Spleen (tissue), 11 donors: ENCODE results near the gene MYO1D. TPM values are rescaled to one million over a fixed set of nuclear protein-coding genes. Genes with fewer than 3 reads are reported as not detected.

Source experiments
- DNase-seq: peaks from one replicate; pipeline ENCODE4 v3.0.0-alpha.2; 2020
- H3K27ac ChIP-seq, 8 donors: fragments of 200-600 bp; sonication (generic) in 7 of 8; 1 replicate in 4 of 8; 2 replicates in 4 of 8; pipeline versions ENCODE4 v1.5.0 to v1.8.0; 2016 to 2021; ENCODE audit warnings: inconsistent platforms in 4 of 8, mild to moderate bottlenecking in 4 of 8, moderate library complexity in 1 of 8
- H3K27me3 ChIP-seq, 7 donors: fragments of 200-600 bp; sonication (generic) in 6 of 7; replicated peaks in 1 of 7; 1 replicate in 4 of 7; 2 replicates in 3 of 7; pipeline versions ENCODE4 v1.5.0 to v1.8.0; 2016 to 2021; ENCODE audit warnings: inconsistent platforms in 3 of 7, mild to moderate bottlenecking in 1 of 7
- H3K36me3 ChIP-seq, 6 donors: fragments of 200-600 bp; sonication (generic) in 5 of 6; 1 replicate in 4 of 6; 2 replicates in 2 of 6; pipeline versions ENCODE4 v1.5.0 to v1.8.0; 2016 to 2021; ENCODE audit warnings: inconsistent platforms in 2 of 6
- H3K4me1 ChIP-seq, 6 donors: fragments of 200-600 bp; sonication (generic) in 5 of 6; 1 replicate in 3 of 6; 2 replicates in 3 of 6; pipeline versions ENCODE4 v1.5.0 to v1.8.0; 2016 to 2021; ENCODE audit warnings: inconsistent platforms in 3 of 6
- H3K4me3 ChIP-seq, 8 donors: fragments of 200-600 bp; sonication (generic) in 7 of 8; 1 replicate in 4 of 8; 2 replicates in 4 of 8; pipeline versions ENCODE4 v1.5.0 to v1.8.0; 2016 to 2021; ENCODE audit warnings: inconsistent platforms in 4 of 8, mild to moderate bottlenecking in 4 of 8, moderate library complexity in 2 of 8
- H3K9me3 ChIP-seq, 8 donors: fragments of 200-600 bp; sonication (generic) in 7 of 8; 1 replicate in 4 of 8; 2 replicates in 4 of 8; pipeline versions ENCODE4 v1.5.0 to v1.8.0; 2016 to 2021; ENCODE audit warnings: inconsistent platforms in 4 of 8
- POLR2A ChIP-seq, 3 donors: fragments of 450-650 bp; IDR thresholded peaks; one replicate each; pipeline ENCODE4 v1.5.1; 2017; ENCODE audit warnings: antibody characterized with exemption in 3 of 3, mild to moderate bottlenecking in 1 of 3
- POLR2AphosphoS5 ChIP-seq, 3 donors: sonication (generic); formaldehyde crosslinking; IDR thresholded peaks; one replicate each; pipeline ENCODE4 v1.5.1; 2017; ENCODE audit warnings: antibody characterized with exemption in 3 of 3
- whole genome bisulfite sequencing, 5 donors: extraction: QIAGEN DNeasy Blood & Tissue Kit in 3 of 5; methylation state at CpG; one replicate each; pipeline versions ENCODE4 v1.1.5 to v1.1.7; 2013 to 2018; 5-methylcytosine and 5-hydroxymethylcytosine counted together
- intact Hi-C: fragments of 100-400 bp; cut with DNase I; formaldehyde crosslinking; loops from one replicate; pipeline ENCODE4 v1.15.0; 2023; ENCODE audit warnings: low total_unique reads
- polyA plus RNA-seq, 3 donors: library from polyadenylated mRNA; stranded (reverse); fragments of 200-250 nt; gene quantifications; one replicate each; pipeline ENCODE4 v1.2.1, GENCODE V29; 2013
- total RNA-seq, 7 donors: library from RNA; depleted of rRNA in 3 of 7; stranded (reverse); fragments of >200 nt in 3 of 7; fragmentation: NEBNext Ultra II Directional in 4 of 7; extraction: Animal tissue kit (Norgen Biotek cat#: 25700) in 4 of 7; gene quantifications; one replicate each; pipeline versions ENCODE4 v1.1.0 to v1.2.1, GENCODE V29; 2016 to 2021
- TF ChIP-seq, protein P1 (sequence below), 11 experiments: fragments of 200-600 bp in 7 of 11; fragments of 450-650 bp in 4 of 11; sonication (generic) in 4 of 11; IDR thresholded peaks in 8 of 11; conservative IDR thresholded peaks in 3 of 11; 1 replicate in 7 of 11; 2 replicates in 4 of 11; pipeline versions ENCODE4 v1.4.0 to v1.8.0; 2016 to 2021; ENCODE audit warnings: antibody characterized with exemption in 11 of 11, inconsistent platforms in 4 of 11, mild to moderate bottlenecking in 1 of 11
- donor health status: healthy with polysubstance abuse.
- donor health status: DM: no; HTN: no; CAD: no; lungs with moderate emphysema.
- donor health status: DM: no; HTN: no; CAD: no.
- donor health status: Bipolar disorder and iron deficiency.
- donor health status: healthy.
- donor health status: DM: no; HTN: no; CAD: no.
- donor health status: DM: yes; HTN: yes; CAD: no.

The MYO1D gene
- total and polyA plus RNA-seq, 10 donors, result 2.3 to 36.4 (median 23.4) TPM

DNA sequence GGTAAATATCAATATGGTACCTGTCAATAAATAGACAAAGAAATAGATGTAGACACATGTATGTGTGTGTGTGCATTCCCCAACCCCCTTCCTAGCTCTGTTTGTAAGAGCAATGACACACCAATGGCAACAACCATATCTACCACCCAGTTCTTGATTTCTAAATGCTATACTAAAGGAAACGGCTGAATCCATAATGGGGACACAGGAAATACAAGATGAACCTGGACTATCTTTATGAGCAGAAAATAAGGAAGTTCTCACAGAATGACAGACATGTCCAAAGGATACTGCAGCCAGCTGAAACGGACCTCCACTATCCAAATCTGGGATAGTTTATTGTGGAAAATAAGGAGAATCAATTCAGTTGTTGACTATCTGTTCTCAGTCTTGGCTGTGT, 75.3 kb downstream of the MYO1D start:
- WGBS, 5 donors, result 52 to 90% (median 55%) methylated on average over 2 of the region's 2 CpGs
- no peak for DNase-seq
- H3K27ac ChIP-seq, result no peak overlapping the region
- H3K4me1 ChIP-seq, result no peaks in the 10 kb centered on the region
- H3K4me3 ChIP-seq, result no peak overlapping the region
- intact Hi-C loops, result no loop called here
- H3K9me3 ChIP-seq, result no peaks in the 10 kb centered on the region
- no peaks in the 10 kb centered on the region for H3K27me3 ChIP-seq
- no peaks in the 10 kb centered on the region for H3K36me3 ChIP-seq
- TF ChIP-seq POLR2AphosphoS5 (IDR thresholded peaks at IDR 0.05), result no peak
- TF ChIP-seq, protein P1, sequence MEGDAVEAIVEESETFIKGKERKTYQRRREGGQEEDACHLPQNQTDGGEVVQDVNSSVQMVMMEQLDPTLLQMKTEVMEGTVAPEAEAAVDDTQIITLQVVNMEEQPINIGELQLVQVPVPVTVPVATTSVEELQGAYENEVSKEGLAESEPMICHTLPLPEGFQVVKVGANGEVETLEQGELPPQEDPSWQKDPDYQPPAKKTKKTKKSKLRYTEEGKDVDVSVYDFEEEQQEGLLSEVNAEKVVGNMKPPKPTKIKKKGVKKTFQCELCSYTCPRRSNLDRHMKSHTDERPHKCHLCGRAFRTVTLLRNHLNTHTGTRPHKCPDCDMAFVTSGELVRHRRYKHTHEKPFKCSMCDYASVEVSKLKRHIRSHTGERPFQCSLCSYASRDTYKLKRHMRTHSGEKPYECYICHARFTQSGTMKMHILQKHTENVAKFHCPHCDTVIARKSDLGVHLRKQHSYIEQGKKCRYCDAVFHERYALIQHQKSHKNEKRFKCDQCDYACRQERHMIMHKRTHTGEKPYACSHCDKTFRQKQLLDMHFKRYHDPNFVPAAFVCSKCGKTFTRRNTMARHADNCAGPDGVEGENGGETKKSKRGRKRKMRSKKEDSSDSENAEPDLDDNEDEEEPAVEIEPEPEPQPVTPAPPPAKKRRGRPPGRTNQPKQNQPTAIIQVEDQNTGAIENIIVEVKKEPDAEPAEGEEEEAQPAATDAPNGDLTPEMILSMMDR (IDR thresholded peaks at IDR 0.05 in 8 of 11, conservative IDR thresholded peaks at IDR 0.05 in 3 of 11), result no peak
- no peak for TF ChIP-seq POLR2A (IDR thresholded peaks at IDR 0.05)

DNA sequence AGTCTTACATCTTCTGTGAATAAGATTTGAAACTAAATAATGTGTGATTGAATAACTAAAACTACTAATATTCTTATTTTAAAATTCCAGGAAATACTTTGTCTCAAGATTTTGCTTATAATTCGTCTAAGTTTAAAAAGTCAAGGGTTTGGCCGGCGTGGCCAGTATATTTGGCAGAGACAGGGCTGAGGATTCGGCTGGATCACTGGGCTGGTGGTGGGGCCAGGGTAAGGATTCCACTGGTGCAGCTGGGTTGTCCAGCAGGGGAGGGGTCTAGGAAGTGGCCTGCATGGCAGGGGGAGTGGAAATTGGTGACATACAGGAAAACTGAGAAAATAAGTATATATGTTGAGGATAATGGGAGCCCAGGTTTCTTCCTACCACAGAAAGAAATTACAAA, 75.7 kb downstream of the MYO1D start:
- DNase-seq, result no peak
- intact Hi-C loops, result no loop called here
- 75 to 88% (median 80%) methylated on average over 4 of the region's 4 CpGs for WGBS, 5 donors

DNA sequence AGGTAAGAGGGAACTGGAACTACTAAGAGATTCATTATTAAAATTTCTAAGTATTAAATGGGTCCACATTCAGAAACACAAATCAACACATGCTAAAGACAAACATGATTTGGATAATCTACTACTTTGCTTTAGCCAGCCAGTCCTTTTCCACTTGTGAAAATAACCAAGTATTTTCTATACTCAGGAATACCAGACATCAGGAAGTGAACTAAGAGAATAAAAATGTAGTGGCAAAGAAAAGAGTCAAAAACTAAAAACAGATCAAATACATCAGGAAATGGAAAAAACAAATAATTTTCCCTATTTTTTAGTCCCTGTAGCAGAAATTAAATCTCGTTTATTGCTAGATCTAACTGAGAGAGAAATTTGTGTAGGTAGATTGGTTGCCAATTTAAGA, 78.0 kb downstream of the MYO1D start:
- intact Hi-C loops, result no loop called here
- H3K36me3 ChIP-seq, result no peaks in the 10 kb centered on the region
- no peak overlapping the region for H3K27ac ChIP-seq
- H3K9me3 ChIP-seq, result no peaks in the 10 kb centered on the region
- H3K27me3 ChIP-seq, result no peaks in the 10 kb centered on the region
- no peak for DNase-seq
- TF ChIP-seq POLR2AphosphoS5 (IDR thresholded peaks at IDR 0.05), result no peak
- no peak for TF ChIP-seq POLR2A (IDR thresholded peaks at IDR 0.05)
- TF ChIP-seq, protein P1 (IDR thresholded peaks at IDR 0.05 in 8 of 11, conservative IDR thresholded peaks at IDR 0.05 in 3 of 11), result no peak
- no peaks in the 10 kb centered on the region for H3K4me1 ChIP-seq
- 65 to 87% (median 76%) methylated on average over 1 of the region's 1 CpG for WGBS, 5 donors
- H3K4me3 ChIP-seq, result no peak overlapping the region

More for the DNA sequence above, 75.7 kb downstream of the MYO1D start:
- TF ChIP-seq POLR2A (IDR thresholded peaks at IDR 0.05) (no peak), POLR2AphosphoS5 (IDR thresholded peaks at IDR 0.05) (no peak)
- TF ChIP-seq, protein P1 (IDR thresholded peaks at IDR 0.05 in 8 of 11, conservative IDR thresholded peaks at IDR 0.05 in 3 of 11), result no peak
- Histone ChIP-seq H3K4me1 (no peaks in the 10 kb centered on the region), H3K4me3 (no peak overlapping the region), H3K27ac (no peak overlapping the region), H3K27me3 (no peaks in the 10 kb centered on the region), H3K9me3 (no peaks in the 10 kb centered on the region), H3K36me3 (no peaks in the 10 kb centered on the region)

DNA sequence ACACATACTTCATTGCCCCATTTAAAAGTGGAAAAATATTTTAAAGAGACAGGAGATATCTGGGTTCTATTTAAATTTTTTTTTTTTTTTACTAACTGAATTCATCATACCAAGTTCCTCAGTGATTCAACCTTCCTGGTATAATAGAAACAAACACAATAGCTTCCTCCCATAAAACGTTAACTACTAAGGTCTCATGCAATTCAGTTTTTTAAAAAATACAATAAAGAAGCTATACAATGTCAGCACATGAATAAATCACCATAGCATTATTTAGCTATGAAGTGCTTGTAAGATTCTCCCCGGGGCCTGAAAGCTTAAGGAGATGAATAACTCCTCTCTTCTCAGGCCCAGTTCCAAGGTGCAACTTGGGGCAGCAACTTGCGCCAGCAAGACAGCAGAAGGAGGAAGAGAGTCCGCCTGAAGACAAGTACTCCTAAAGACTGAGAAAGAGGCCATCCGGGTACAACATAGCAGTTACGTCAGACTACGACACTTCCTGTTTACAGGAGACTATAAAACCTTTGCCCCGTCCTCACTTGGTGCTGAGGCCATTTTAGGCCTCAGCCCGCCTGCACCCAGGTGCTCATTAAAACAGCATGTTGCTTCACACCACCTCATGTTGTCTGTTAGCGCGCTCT, 81.5 kb downstream of the MYO1D start:
- 74 to 89% (median 86%) methylated on average over 11 of the region's 11 CpGs for WGBS, 5 donors
- H3K9me3 ChIP-seq, result no peaks in the 10 kb centered on the region
- no peak for DNase-seq
- intact Hi-C loops, result no loop called here
- no peak overlapping the region for H3K27ac ChIP-seq
- H3K36me3 ChIP-seq, result no peaks in the 10 kb centered on the region
- TF ChIP-seq, protein P1 (IDR thresholded peaks at IDR 0.05 in 8 of 11, conservative IDR thresholded peaks at IDR 0.05 in 3 of 11), result no peak
- no peak for TF ChIP-seq POLR2A (IDR thresholded peaks at IDR 0.05)
- TF ChIP-seq POLR2AphosphoS5 (IDR thresholded peaks at IDR 0.05), result no peak
- no peaks in the 10 kb centered on the region for H3K4me1 ChIP-seq
- no peaks in the 10 kb centered on the region for H3K27me3 ChIP-seq
- H3K4me3 ChIP-seq, result no peak overlapping the region
